Osteocyte (in vitro differentiated cells): ENCODE measurements around the gene COX20. TPM values are rescaled to one million over a fixed set of nuclear protein-coding genes. Genes with fewer than 3 reads are reported as not detected.

Experiments
- total RNA-seq: library from RNA; stranded (reverse); gene quantifications from 2 replicates; pipeline ENCODE4 v1.2.1, GENCODE V29; 2021

Gene COX20
- total RNA-seq, 1 donor from 2014 or later, result 27.4 TPM

Other genes with a start within 250 kb of the COX20 start
- 50.5 and 53.3 TPM in 2 replicates for gene DESI2, start 182.5 kb upstream of the COX20 start, total RNA-seq
- 292 and 299 TPM in 2 replicates for gene HNRNPU, start 28.9 kb downstream of the COX20 start, total RNA-seq